ENCODE data around the gene CCDC71.

- TF ChIP-seq CTCF (IDR thresholded peaks at IDR 0.05) (no peak), POLR2A (IDR thresholded peaks at IDR 0.05) (no peak)
These were observed 32.0 kb upstream of the CCDC71 start for GRCh38 chr3:49198161-49198560.

Data from uterus (tissue), 2 donors.